GM12878 (cell line): ENCODE data around the gene DES.

Experiments used
- BRCA1 ChIP-seq: IDR thresholded peaks from 2 replicates; pipeline ENCODE4 v1.6.1; 2011; ENCODE audit warnings: low read depth, low read length, improper control_type of control experiment
- CHD1 ChIP-seq: IDR thresholded peaks from 2 replicates; pipeline ENCODE4 v1.6.1; 2012; ENCODE audit warnings: low read depth, low read length, improper control_type of control experiment
- MAX ChIP-seq: IDR thresholded peaks from 2 replicates; pipeline ENCODE4 v1.6.1; 2012; ENCODE audit warnings: low read depth, low read length, improper control_type of control experiment
- SIN3A ChIP-seq: IDR thresholded peaks from 2 replicates; pipeline ENCODE4 v1.6.1; 2012; ENCODE audit warnings: low read depth, low read length, improper control_type of control experiment
- SP1 ChIP-seq: IDR thresholded peaks from one replicate; pipeline ENCODE4 v1.6.1; 2011; ENCODE audit warnings: low read depth, low read length
- ZBED1 ChIP-seq: IDR thresholded peaks from 2 replicates; pipeline ENCODE4 v1.6.1; 2016; ENCODE audit warnings: borderline replicate concordance
- ZNF687 ChIP-seq: fragments of 450-650 bp; IDR thresholded peaks from 2 replicates; pipeline ENCODE4 v1.6.1; 2017; ENCODE audit warnings: mild to moderate bottlenecking, moderate library complexity
- TF ChIP-seq, protein P1 (sequence below), 3 experiments: IDR thresholded peaks in 2 of 3; conservative IDR thresholded peaks in 1 of 3; 2 replicates each; pipeline ENCODE4 v1.5.1; 2011; ENCODE audit warnings: low read depth in 3 of 3, low read length in 3 of 3, mild to moderate bottlenecking in 3 of 3, control low read depth in 2 of 3, moderate library complexity in 2 of 3, inconsistent platforms in 1 of 3, mixed read lengths in 1 of 3; ENCODE audit not compliant: control insufficient read depth in 2 of 3, insufficient read depth in 1 of 3; ENCODE audit errors: extremely low read depth in 1 of 3

DNA sequence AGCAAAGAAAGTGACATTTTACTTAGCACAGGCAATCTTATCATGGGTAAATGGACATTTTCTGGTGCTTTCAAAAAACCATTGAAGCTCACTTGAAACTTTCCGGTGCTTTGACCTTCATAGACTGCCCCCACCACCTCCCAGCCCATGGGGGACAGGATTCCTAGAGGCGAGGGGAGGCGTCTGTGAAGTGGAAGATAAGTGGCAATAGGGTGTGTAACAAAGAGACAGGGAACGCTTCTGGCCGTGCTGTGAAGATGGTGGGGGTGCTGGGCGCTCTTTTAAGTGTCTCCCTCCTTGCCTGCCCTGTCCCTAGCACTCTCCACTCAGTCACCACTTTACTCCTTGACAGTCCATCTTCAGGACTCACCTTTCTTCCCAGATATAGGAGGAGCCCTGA is 57.1 kb downstream of the DES start:
- TF ChIP-seq SP1 = no peak
- TF ChIP-seq, protein P1, sequence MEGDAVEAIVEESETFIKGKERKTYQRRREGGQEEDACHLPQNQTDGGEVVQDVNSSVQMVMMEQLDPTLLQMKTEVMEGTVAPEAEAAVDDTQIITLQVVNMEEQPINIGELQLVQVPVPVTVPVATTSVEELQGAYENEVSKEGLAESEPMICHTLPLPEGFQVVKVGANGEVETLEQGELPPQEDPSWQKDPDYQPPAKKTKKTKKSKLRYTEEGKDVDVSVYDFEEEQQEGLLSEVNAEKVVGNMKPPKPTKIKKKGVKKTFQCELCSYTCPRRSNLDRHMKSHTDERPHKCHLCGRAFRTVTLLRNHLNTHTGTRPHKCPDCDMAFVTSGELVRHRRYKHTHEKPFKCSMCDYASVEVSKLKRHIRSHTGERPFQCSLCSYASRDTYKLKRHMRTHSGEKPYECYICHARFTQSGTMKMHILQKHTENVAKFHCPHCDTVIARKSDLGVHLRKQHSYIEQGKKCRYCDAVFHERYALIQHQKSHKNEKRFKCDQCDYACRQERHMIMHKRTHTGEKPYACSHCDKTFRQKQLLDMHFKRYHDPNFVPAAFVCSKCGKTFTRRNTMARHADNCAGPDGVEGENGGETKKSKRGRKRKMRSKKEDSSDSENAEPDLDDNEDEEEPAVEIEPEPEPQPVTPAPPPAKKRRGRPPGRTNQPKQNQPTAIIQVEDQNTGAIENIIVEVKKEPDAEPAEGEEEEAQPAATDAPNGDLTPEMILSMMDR (IDR thresholded peaks at IDR 0.05 in 2 of 3, conservative IDR thresholded peaks at IDR 0.05 in 1 of 3; ENCODE audit: control insufficient read depth in 2 of 3, extremely low read depth in 1 of 3, insufficient read depth in 1 of 3, low read depth in 3 of 3, low read length in 3 of 3) = no peak
- no peak for TF ChIP-seq BRCA1
- TF ChIP-seq ZNF687 = no peak
- TF ChIP-seq CHD1 = no peak
- TF ChIP-seq SIN3A = no peak
- no peak for TF ChIP-seq ZBED1
- no peak for TF ChIP-seq MAX
